ENCODE data around the gene HOXC10.

The HOXC10 gene

GRCh38 chr12:54021432-54022013 lies 36.6 kb downstream of the HOXC10 start:
- H3K4me3 ChIP-seq (ENCODE audit: low read depth, low read length), result no peak overlapping the region
- DNase-seq (ENCODE audit: low read depth), result no peak
- TF ChIP-seq CTCF (IDR thresholded peaks at IDR 0.05; ENCODE audit: low read depth, low read length, missing control alignments), result peak; percentile 56

DNA sequence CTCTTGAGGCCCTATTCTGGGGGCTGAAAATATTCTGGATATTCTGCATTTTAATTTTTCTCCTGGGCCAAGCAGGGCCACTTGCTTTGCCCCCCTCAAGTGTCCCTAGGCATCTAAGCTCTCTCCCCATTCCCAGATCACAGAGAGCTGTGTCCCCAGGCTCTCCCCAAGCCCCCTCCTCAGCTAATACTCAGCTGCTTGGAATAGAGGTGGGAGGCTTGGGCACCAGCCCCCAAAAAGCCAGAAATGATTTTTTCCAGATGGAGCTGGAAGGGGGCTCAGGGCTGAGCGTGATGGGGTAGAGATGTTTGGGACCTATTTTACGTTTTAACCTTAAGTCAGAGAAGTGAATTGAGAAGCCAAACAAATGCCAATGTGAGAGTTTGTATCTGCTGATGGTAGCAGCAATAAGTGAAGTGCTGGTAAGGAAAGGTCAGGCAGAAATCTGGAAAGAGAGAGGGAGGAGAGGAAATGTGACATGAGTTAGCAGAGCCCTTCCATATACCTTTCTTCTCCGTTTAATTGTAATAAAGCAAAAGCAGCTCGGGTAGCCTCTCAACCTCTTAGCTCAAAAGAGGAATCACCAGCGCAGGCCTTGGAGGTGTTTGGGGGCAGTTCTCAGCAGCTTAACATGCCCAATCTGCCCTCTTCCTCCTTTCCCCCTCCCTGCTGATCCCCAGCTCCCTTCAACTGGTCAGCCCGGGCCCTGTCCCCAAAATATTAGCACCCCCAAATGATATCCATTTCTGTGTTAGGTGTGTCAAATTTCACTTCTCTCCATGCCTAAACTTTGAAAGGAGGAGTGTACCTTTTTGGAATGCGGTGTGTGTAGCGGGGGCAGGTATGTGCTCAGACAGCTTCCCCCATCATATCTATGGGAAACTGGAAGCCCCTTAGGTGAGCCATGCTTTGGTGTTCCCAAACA lies 38.3 kb downstream of the HOXC10 start:
- TF ChIP-seq CTCF (IDR thresholded peaks at IDR 0.05; ENCODE audit: low read depth, low read length, missing control alignments), result no peak
- H3K4me3 ChIP-seq (ENCODE audit: low read depth, low read length), result no peak overlapping the region
- DNase-seq (ENCODE audit: low read depth), result no peak

DNA sequence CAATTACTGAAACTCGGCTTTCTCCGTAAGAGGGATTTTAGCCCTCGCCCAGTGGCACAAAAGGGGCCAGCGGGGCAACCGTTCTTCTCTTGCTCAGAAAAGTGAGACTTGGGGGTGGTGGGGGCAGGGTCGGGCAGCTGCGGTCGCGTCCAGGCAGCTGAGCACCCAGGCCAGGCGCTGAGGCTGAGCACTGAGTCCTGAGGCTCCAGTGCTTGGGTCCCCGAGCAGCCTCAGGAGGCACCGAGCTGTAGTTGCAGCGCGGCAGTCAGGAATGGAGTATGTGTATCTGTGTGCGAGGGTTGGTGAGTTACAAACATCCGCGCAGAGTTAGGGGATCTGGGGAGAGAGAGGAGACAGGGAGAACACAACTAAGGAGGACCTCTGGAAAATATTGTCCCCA lies 39.2 kb downstream of the HOXC10 start:
- H3K4me3 ChIP-seq (ENCODE audit: low read depth, low read length), result no peak overlapping the region
- no peak for DNase-seq (ENCODE audit: low read depth)
- no peak for TF ChIP-seq CTCF (IDR thresholded peaks at IDR 0.05; ENCODE audit: low read depth, low read length, missing control alignments)

DNA sequence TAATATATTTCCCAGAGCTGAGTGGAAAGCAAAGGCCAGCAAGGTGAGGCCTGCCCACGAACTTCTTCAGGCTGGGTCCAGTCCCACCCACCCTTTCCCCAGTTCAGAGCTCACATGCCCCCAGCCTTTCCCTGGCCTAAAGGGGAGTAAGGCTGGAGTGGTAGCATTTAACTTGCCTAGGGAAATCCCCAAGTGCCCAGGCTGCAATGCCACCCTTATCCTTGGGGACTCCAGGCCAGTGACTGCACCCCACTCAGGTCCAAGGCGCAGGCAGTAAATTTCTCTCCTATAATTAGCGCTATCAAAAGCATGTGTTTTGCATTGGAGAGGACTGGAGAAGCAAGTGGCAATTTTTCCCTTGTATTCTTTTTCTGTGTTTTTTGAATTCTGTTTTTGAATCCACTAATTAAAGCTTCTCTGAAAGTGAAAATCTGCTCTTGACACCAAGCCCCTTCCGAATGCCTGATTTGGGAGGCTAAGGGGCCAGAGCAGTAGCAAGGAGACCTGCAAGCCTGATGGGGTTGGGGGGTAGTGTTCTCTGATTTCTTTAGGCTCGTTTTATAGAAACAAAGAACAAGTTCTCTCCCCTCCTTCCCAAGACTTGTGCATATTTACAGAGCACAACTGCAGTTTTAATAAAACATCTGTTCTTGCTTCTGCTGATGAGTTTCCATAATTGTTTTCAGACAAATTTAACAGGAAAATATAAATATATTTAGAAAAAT lies 39.8 kb downstream of the HOXC10 start:
- TF ChIP-seq CTCF (IDR thresholded peaks at IDR 0.05; ENCODE audit: low read depth, low read length, missing control alignments), result no peak
- H3K4me3 ChIP-seq (ENCODE audit: low read depth, low read length), result no peak overlapping the region
- no peak for DNase-seq (ENCODE audit: low read depth)

- no peak for TF ChIP-seq CTCF (IDR thresholded peaks at IDR 0.05; ENCODE audit: low read depth, low read length, missing control alignments)
- no peak for DNase-seq (ENCODE audit: low read depth)
- no peak overlapping the region for H3K4me3 ChIP-seq (ENCODE audit: low read depth, low read length)
These were observed 40.8 kb downstream of the HOXC10 start for GRCh38 chr12:54025499-54026405.

All from GM12864 (cell line).